OCI-LY1 (cell line): ENCODE measurements around the gene BTBD9.

Experiments
- H2AFZ ChIP-seq: fragments of 200-600 bp; sonication (generic), shearing (Covaris generic); 2 replicates; pipeline ENCODE4 v1.6.0; 2014; ENCODE audit warnings: antibody characterized with exemption, mild to moderate bottlenecking, low read length
- H3F3A ChIP-seq: fragments of 200-600 bp; sonication (generic), shearing (Covaris generic); 2 replicates; pipeline ENCODE4 v1.6.0; 2014; ENCODE audit warnings: mild to moderate bottlenecking, antibody characterized with exemption, low read length, moderate library complexity; ENCODE audit not compliant: insufficient read depth
- H3K27ac ChIP-seq: fragments of 200-600 bp; sonication (generic); 2 replicates; pipeline ENCODE4 v1.5.1; 2014; ENCODE audit warnings: low read length, mixed run types, mild to moderate bottlenecking, low read depth; ENCODE audit not compliant: poor library complexity, severe bottlenecking
- H3K27me3 ChIP-seq: fragments of 200-600 bp; sonication (generic); 2 replicates; pipeline ENCODE4 v1.6.0; 2014; ENCODE audit warnings: antibody characterized with exemption, mild to moderate bottlenecking, low read length, moderate library complexity; ENCODE audit not compliant: insufficient read depth
- H3K36me3 ChIP-seq: fragments of 200-600 bp; sonication (generic); 2 replicates; pipeline ENCODE4 v1.6.1; 2014; ENCODE audit warnings: mild to moderate bottlenecking, antibody characterized with exemption, low read length, moderate library complexity, mixed read lengths; ENCODE audit not compliant: insufficient read depth
- H3K4me1 ChIP-seq: fragments of 200-600 bp; sonication (generic); 2 replicates; pipeline ENCODE4 v1.5.1; 2014; ENCODE audit warnings: mild to moderate bottlenecking, low read length, moderate library complexity; ENCODE audit not compliant: insufficient read depth, severe bottlenecking
- H3K4me2 ChIP-seq: fragments of 200-600 bp; sonication (generic), shearing (Covaris generic); 2 replicates; pipeline ENCODE4 v1.6.1; 2014; ENCODE audit warnings: low read length
- H3K4me3 ChIP-seq: fragments of 200-600 bp; sonication (generic); 2 replicates; pipeline ENCODE4 v1.5.1; 2014; ENCODE audit warnings: low read length, low read depth, mild to moderate bottlenecking, mixed read lengths; ENCODE audit not compliant: poor library complexity, severe bottlenecking
- H3K79me2 ChIP-seq: fragments of 200-600 bp; shearing (Covaris generic); 2 replicates; pipeline ENCODE4 v1.6.1; 2016; ENCODE audit warnings: mixed run types, low read length, mixed read lengths; ENCODE audit not compliant: insufficient read depth
- H3K9ac ChIP-seq: fragments of 200-600 bp; sonication (generic), shearing (Covaris generic); 2 replicates; pipeline ENCODE4 v1.6.1; 2014; ENCODE audit warnings: mild to moderate bottlenecking, low read length, mixed read lengths
- H3K9me2 ChIP-seq: fragments of 200-600 bp; sonication (generic), shearing (Covaris generic); 2 replicates; pipeline ENCODE4 v1.6.1; 2014; ENCODE audit warnings: low read depth, mild to moderate bottlenecking, low read length, mixed read lengths
- H3K9me3 ChIP-seq: fragments of 200-600 bp; shearing (Covaris generic); 2 replicates; pipeline ENCODE4 v1.6.1; 2014; ENCODE audit warnings: low read length, mixed read lengths
- H4K20me1 ChIP-seq: fragments of 200-600 bp; sonication (generic), shearing (Covaris generic); 2 replicates; pipeline ENCODE4 v1.6.0; 2016; ENCODE audit warnings: mild to moderate bottlenecking, low read length; ENCODE audit not compliant: insufficient read depth
- EZH2 ChIP-seq: fragments of 200-600 bp; sonication (generic), shearing (Covaris generic); IDR thresholded peaks from 2 replicates; pipeline ENCODE4 v1.8.0; 2017; ENCODE audit warnings: borderline replicate concordance, mixed run types, mild to moderate bottlenecking, antibody characterized with exemption, low read length, moderate library complexity, mixed read lengths
- TF ChIP-seq, protein P1 (sequence below): fragments of 200-600 bp; sonication (generic), shearing (Covaris generic); IDR thresholded peaks from 2 replicates; pipeline ENCODE4 v1.5.1; 2017; ENCODE audit warnings: mild to moderate bottlenecking, antibody characterized with exemption, low read length, moderate library complexity, mixed read lengths

The BTBD9 gene

DNA sequence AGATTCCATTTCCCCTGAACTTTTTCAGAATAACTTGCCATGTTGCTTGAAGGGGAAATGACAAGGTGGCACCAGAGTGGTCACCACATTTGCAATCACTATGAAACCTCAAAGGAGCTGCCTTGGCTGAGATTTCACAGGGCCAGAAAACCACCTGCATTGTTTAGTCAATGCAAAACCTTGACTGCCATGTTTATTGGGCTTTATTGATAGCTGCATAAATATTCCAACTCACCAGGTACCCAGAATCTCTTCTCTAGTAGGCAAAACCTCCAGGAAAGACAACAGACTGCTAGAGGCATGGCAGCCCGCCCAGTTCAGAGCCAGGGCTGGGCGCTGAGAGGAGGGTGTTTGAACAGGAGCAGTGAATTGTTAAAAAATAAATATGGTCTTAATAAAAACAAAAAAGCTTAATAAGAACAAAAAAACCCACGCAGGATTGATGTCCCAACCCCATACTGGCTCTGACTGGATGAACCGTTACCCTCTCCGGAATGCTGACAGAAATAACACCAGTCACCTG lies 444.6 kb downstream of the BTBD9 start:
- Histone ChIP-seq H3K36me3 (no peaks in the 10 kb centered on the region), H3K79me2 (no peaks in the 10 kb centered on the region), H3K27me3 (no peaks in the 10 kb centered on the region), H3K4me1 (no peaks in the 10 kb centered on the region), H3K9me3 (no peaks in the 10 kb centered on the region), H3K4me3 (no peak overlapping the region), H3K9ac (no peak overlapping the region), H2AFZ (no peak overlapping the region), H4K20me1 (no peaks in the 10 kb centered on the region), H3K4me2 (no peak overlapping the region), H3F3A (no peaks in the 10 kb centered on the region), H3K9me2 (no peaks in the 10 kb centered on the region), H3K27ac (no peak overlapping the region)
- TF ChIP-seq EZH2, result no peak
- TF ChIP-seq, protein P1, sequence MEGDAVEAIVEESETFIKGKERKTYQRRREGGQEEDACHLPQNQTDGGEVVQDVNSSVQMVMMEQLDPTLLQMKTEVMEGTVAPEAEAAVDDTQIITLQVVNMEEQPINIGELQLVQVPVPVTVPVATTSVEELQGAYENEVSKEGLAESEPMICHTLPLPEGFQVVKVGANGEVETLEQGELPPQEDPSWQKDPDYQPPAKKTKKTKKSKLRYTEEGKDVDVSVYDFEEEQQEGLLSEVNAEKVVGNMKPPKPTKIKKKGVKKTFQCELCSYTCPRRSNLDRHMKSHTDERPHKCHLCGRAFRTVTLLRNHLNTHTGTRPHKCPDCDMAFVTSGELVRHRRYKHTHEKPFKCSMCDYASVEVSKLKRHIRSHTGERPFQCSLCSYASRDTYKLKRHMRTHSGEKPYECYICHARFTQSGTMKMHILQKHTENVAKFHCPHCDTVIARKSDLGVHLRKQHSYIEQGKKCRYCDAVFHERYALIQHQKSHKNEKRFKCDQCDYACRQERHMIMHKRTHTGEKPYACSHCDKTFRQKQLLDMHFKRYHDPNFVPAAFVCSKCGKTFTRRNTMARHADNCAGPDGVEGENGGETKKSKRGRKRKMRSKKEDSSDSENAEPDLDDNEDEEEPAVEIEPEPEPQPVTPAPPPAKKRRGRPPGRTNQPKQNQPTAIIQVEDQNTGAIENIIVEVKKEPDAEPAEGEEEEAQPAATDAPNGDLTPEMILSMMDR, result no peak

DNA sequence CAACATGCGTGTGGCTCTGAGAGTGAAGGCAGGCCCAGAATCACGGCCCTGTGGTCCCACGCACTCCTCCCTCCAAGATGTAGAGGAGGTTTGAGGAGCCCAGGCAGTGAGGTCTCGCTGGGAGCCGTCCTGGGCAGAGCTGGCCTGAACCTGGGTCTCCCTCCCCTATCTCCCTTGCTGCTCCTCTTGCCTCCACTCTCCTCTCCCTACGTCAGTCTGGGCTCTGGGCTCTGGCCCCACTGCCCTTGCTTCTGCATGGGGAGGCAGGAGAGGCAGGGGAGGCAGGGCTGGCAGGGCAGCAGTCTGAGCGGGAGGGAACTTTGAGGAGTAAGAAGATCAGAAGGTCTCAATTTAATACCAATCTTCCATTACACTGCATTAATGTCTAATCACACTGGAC lies 445.1 kb downstream of the BTBD9 start:
- H3K9me2 ChIP-seq, result no peaks in the 10 kb centered on the region
- H4K20me1 ChIP-seq, result no peaks in the 10 kb centered on the region
- H3F3A ChIP-seq, result no peaks in the 10 kb centered on the region
- no peaks in the 10 kb centered on the region for H3K79me2 ChIP-seq
- no peak for TF ChIP-seq EZH2
- TF ChIP-seq, protein P1, result no peak
- no peak overlapping the region for H2AFZ ChIP-seq
- no peaks in the 10 kb centered on the region for H3K36me3 ChIP-seq
- no peak overlapping the region for H3K9ac ChIP-seq
- no peaks in the 10 kb centered on the region for H3K27me3 ChIP-seq
- H3K4me2 ChIP-seq, result no peak overlapping the region
- no peak overlapping the region for H3K4me3 ChIP-seq
- no peaks in the 10 kb centered on the region for H3K4me1 ChIP-seq
- no peak overlapping the region for H3K27ac ChIP-seq
- H3K9me3 ChIP-seq, result no peaks in the 10 kb centered on the region

DNA sequence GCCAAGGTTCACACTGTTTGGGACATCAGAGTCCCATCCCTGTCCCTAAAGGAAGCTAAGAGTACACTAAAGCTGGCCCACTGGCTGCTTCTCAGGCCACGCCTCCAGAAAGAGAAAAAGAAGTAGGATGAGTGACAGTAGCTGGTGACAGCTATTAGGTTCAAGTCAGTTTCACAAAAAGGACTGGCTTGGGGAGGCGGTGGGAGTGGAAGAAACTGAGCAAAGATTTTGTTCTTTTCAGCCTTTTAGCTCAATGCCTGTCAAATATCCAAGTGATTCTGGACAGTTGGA lies 445.5 kb downstream of the BTBD9 start:
- Histone ChIP-seq H2AFZ (no peak overlapping the region), H3K4me1 (no peaks in the 10 kb centered on the region), H3K4me3 (no peak overlapping the region), H3K27me3 (no peaks in the 10 kb centered on the region), H3K36me3 (no peaks in the 10 kb centered on the region), H3K9ac (no peak overlapping the region), H3K4me2 (no peak overlapping the region), H3F3A (no peaks in the 10 kb centered on the region), H3K79me2 (no peaks in the 10 kb centered on the region), H3K9me3 (no peaks in the 10 kb centered on the region), H3K27ac (no peak overlapping the region), H4K20me1 (no peaks in the 10 kb centered on the region), H3K9me2 (no peaks in the 10 kb centered on the region)
- no peak for TF ChIP-seq EZH2
- TF ChIP-seq, protein P1, result no peak
